KMS-11 (cell line): Measurements from ENCODE around the gene GUCY1A1.

ENCODE experiments used
- H2AFZ ChIP-seq: fragments of 200-600 bp; sonication (generic); 2 replicates; pipeline ENCODE4 v1.6.1; 2016; ENCODE audit warnings: antibody characterized with exemption, mixed run types, low read depth
- H3K27ac ChIP-seq: fragments of 200-600 bp; sonication (generic); 2 replicates; pipeline ENCODE4 v1.6.1; 2016; ENCODE audit warnings: mild to moderate bottlenecking, mixed run types
- H3K27me3 ChIP-seq: fragments of 200-600 bp; sonication (generic); 2 replicates; pipeline ENCODE4 v1.6.1; 2017; ENCODE audit warnings: mild to moderate bottlenecking, low read depth, mixed run types, moderate library complexity; ENCODE audit not compliant: insufficient read depth
- H3K36me3 ChIP-seq: fragments of 200-600 bp; sonication (generic); 2 replicates; pipeline ENCODE4 v1.6.1; 2017; ENCODE audit warnings: mild to moderate bottlenecking, mixed run types; ENCODE audit not compliant: insufficient read depth
- H3K4me1 ChIP-seq: fragments of 200-600 bp; sonication (generic); 2 replicates; pipeline ENCODE4 v1.6.1; 2016; ENCODE audit warnings: mild to moderate bottlenecking, low read depth, mixed run types; ENCODE audit not compliant: poor library complexity, severe bottlenecking
- H3K4me2 ChIP-seq: fragments of 200-600 bp; sonication (generic); 2 replicates; pipeline ENCODE4 v1.7.0; 2016; ENCODE audit warnings: mild to moderate bottlenecking, mixed run types
- H3K4me3 ChIP-seq: fragments of 200-600 bp; sonication (generic); IDR thresholded peaks from 2 replicates; pipeline ENCODE4 v1.6.1; 2017; ENCODE audit warnings: low read depth, low read length, mixed read lengths; ENCODE audit not compliant: insufficient read depth
- H3K79me2 ChIP-seq: fragments of 200-600 bp; sonication (generic); 2 replicates; pipeline ENCODE4 v1.6.1; 2016; ENCODE audit warnings: low read depth, mixed run types; ENCODE audit not compliant: insufficient read depth
- H3K9ac ChIP-seq: fragments of 200-600 bp; sonication (generic); 2 replicates; pipeline ENCODE4 v1.6.1; 2016; ENCODE audit warnings: mild to moderate bottlenecking, mixed run types
- H4K20me1 ChIP-seq: fragments of 200-600 bp; sonication (generic); 2 replicates; pipeline ENCODE4 v1.6.1; 2016; ENCODE audit warnings: mild to moderate bottlenecking, mixed run types; ENCODE audit not compliant: insufficient read depth
- TF ChIP-seq, protein P1 (sequence below): fragments of 200-600 bp; sonication (generic); conservative IDR thresholded peaks from 2 replicates; pipeline ENCODE4 v1.6.1; 2017; ENCODE audit warnings: low read depth, mild to moderate bottlenecking, antibody characterized with exemption, low read length, moderate library complexity, mixed read lengths

The GUCY1A1 gene

DNA sequence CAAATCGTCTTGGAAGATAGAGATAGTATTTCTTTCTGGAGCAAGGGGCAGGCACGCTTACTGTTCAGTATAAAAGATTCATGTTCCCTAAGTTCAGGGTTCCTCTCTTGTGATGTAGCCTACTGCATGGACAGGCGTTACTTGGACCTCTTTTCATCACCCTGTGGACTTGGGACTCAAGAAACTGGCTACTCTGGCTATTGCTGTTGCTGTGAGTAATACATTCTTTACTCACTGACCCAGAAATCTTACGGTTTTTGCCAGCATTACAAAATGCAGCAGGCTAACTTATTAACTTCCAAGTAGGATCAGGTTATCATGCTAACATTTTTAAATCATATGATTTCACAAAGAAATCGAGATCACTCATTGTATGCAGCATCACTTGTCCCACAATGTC lies 79.3 kb downstream of the GUCY1A1 start:
- H3K4me3 ChIP-seq, result no peak overlapping the region
- H3K4me2 ChIP-seq, result no peak overlapping the region
- no peak overlapping the region for H3K9ac ChIP-seq
- no peaks in the 10 kb centered on the region for H3K36me3 ChIP-seq
- H3K79me2 ChIP-seq, result no peaks in the 10 kb centered on the region
- no peak overlapping the region for H2AFZ ChIP-seq
- H4K20me1 ChIP-seq, result no peaks in the 10 kb centered on the region
- H3K27ac ChIP-seq, result no peak overlapping the region
- TF ChIP-seq, protein P1, sequence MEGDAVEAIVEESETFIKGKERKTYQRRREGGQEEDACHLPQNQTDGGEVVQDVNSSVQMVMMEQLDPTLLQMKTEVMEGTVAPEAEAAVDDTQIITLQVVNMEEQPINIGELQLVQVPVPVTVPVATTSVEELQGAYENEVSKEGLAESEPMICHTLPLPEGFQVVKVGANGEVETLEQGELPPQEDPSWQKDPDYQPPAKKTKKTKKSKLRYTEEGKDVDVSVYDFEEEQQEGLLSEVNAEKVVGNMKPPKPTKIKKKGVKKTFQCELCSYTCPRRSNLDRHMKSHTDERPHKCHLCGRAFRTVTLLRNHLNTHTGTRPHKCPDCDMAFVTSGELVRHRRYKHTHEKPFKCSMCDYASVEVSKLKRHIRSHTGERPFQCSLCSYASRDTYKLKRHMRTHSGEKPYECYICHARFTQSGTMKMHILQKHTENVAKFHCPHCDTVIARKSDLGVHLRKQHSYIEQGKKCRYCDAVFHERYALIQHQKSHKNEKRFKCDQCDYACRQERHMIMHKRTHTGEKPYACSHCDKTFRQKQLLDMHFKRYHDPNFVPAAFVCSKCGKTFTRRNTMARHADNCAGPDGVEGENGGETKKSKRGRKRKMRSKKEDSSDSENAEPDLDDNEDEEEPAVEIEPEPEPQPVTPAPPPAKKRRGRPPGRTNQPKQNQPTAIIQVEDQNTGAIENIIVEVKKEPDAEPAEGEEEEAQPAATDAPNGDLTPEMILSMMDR, result no peak
- no peaks in the 10 kb centered on the region for H3K27me3 ChIP-seq
- no peaks in the 10 kb centered on the region for H3K4me1 ChIP-seq

DNA sequence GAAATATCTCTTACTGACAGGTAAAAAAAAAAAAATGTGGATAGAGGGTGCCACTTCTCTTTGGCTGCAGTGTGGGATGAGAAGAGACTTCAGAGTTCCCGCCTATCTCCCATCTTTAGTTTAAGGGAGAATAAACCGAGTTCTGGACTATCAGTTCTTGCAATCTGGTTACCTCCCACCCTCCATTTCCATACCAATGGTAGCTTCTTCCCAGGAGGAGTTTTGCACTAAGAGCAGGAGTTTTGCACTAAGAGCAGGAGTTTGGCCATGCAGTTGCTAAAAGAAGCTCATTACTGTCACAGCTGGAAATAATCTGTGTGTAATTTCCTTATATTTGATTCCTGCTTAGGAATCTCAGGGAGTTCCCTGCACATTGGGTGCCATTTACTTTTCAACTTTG lies 81.4 kb downstream of the GUCY1A1 start:
- Histone ChIP-seq H3K27ac (no peak overlapping the region), H3K4me3 (no peak overlapping the region), H4K20me1 (no peaks in the 10 kb centered on the region), H3K79me2 (no peaks in the 10 kb centered on the region), H3K4me1 (no peaks in the 10 kb centered on the region), H3K4me2 (no peak overlapping the region), H3K27me3 (no peaks in the 10 kb centered on the region), H3K36me3 (no peaks in the 10 kb centered on the region), H2AFZ (no peak overlapping the region), H3K9ac (no peak overlapping the region)
- TF ChIP-seq, protein P1, result no peak

DNA sequence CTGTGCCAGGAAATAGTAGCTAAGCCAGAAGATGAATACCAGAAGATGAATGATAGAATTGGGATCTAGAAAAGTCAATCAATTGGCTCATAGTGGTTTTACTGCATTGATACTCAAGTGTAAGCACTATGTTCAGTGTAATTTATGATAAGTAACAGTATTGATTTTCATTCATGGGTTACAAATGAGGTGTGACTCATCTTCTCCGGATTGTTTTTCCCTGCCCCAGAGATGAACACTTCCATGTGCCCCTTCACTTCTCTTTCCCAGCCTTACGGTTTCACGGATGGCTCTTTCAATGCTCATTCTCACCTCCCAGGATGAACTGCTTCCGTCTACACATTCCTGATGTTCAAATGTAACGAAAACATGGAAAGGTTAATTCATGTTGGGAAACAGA lies 82.4 kb downstream of the GUCY1A1 start:
- TF ChIP-seq, protein P1, result no peak
- Histone ChIP-seq H3K4me3 (no peak overlapping the region), H4K20me1 (no peaks in the 10 kb centered on the region), H3K9ac (no peak overlapping the region), H3K79me2 (no peaks in the 10 kb centered on the region), H3K27ac (no peak overlapping the region), H3K4me2 (no peak overlapping the region), H2AFZ (no peak overlapping the region), H3K4me1 (no peaks in the 10 kb centered on the region), H3K36me3 (no peaks in the 10 kb centered on the region), H3K27me3 (no peaks in the 10 kb centered on the region)

DNA sequence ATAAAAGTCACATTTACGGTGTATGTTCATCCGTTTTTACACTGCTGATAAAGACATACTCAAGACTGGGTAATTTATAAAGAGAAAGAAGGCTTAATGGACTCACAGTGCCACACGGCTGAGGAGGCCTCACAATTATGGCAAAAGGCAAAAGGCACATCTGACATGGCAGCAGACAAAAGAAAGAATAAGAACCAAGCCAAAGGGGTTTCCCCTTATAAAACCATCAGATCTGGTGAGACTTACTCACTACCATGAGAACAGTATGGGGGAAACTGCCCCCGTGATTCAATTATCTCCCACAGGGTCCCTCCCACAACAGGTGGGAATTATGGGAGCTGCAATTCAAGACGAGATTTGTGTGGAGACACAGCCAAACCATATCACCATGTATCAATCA lies 84.9 kb downstream of the GUCY1A1 start:
- no peak overlapping the region for H3K27ac ChIP-seq
- H4K20me1 ChIP-seq, result no peaks in the 10 kb centered on the region
- H3K27me3 ChIP-seq, result no peaks in the 10 kb centered on the region
- H3K36me3 ChIP-seq, result no peaks in the 10 kb centered on the region
- H3K4me3 ChIP-seq, result no peak overlapping the region
- H3K79me2 ChIP-seq, result no peaks in the 10 kb centered on the region
- no peak overlapping the region for H2AFZ ChIP-seq
- H3K4me2 ChIP-seq, result no peak overlapping the region
- no peaks in the 10 kb centered on the region for H3K4me1 ChIP-seq
- H3K9ac ChIP-seq, result no peak overlapping the region
- TF ChIP-seq, protein P1, result no peak
